Thyroid gland (tissue), 4 donors: Measurements from ENCODE around the gene KITLG. TPM values are rescaled to one million over a fixed set of nuclear protein-coding genes. Genes with fewer than 3 reads are reported as not detected.

Experiments used
- DNase-seq, 2 donors: peaks; one replicate each; pipeline ENCODE4 v3.0.0-alpha.2; 2019
- H3K27ac ChIP-seq, 3 donors: fragments of 200-600 bp; sonication (generic); 1 replicate in 2 of 3; 2 replicates in 1 of 3; pipeline ENCODE4 v1.5.1; 2016 to 2019; ENCODE audit warnings: mild to moderate bottlenecking in 1 of 3, moderate library complexity in 1 of 3
- H3K27me3 ChIP-seq: fragments of 200-600 bp; sonication (generic); one replicate; pipeline ENCODE4 v1.5.1; 2019
- H3K36me3 ChIP-seq, 2 donors: fragments of 200-600 bp; sonication (generic); one replicate each; pipeline ENCODE4 v1.5.1; 2016 to 2019
- H3K4me1 ChIP-seq, 2 donors: fragments of 200-600 bp; sonication (generic); one replicate each; pipeline ENCODE4 v1.5.1; 2017 to 2019
- H3K4me3 ChIP-seq, 3 donors: fragments of 200-600 bp; sonication (generic); replicated peaks in 1 of 3; 1 replicate in 2 of 3; 2 replicates in 1 of 3; pipeline ENCODE4 v1.5.1; 2016; ENCODE audit warnings: mild to moderate bottlenecking in 1 of 3
- H3K9me3 ChIP-seq: fragments of 200-600 bp; sonication (generic); one replicate; pipeline ENCODE4 v1.5.1; 2017
- CTCF ChIP-seq, 6 experiments: fragments of 200-600 bp in 3 of 6; fragments of 450-650 bp in 3 of 6; sonication (generic) in 3 of 6; IDR thresholded peaks; one replicate each; pipeline ENCODE4 v1.5.1; 2016 to 2019; ENCODE audit warnings: antibody characterized with exemption in 6 of 6, mild to moderate bottlenecking in 2 of 6, inconsistent platforms in 1 of 6, moderate library complexity in 1 of 6
- POLR2A ChIP-seq, 2 donors: fragments of 450-650 bp; IDR thresholded peaks; one replicate each; pipeline ENCODE4 v1.6.1; 2017; ENCODE audit warnings: antibody characterized with exemption in 2 of 2, mild to moderate bottlenecking in 2 of 2, moderate library complexity in 1 of 2
- WGBS, 2 donors: methylation state at CpG; one replicate each; pipeline ENCODE4 v1.1.5; 2017; 5-methylcytosine and 5-hydroxymethylcytosine counted together
- intact Hi-C: fragments of 100-400 bp; cut with DNase I; formaldehyde crosslinking; loops from one replicate; pipeline ENCODE4 v1.15.1; 2023
- total RNA-seq, 4 donors: library from RNA; depleted of rRNA; stranded (reverse); fragments of >200 nt; gene quantifications; one replicate each; pipeline ENCODE4 v1.2.3, GENCODE V29; 2016

The KITLG gene
- total RNA-seq, 4 donors from 2014 or later = 6.8 to 10.3 (median 8.4) TPM

GRCh38 chr12:88530868-88531267, 49.4 kb downstream of the KITLG start:
- H3K9me3 ChIP-seq = no peaks in the 10 kb centered on the region
- no peaks in the 10 kb centered on the region for H3K27me3 ChIP-seq
- intact Hi-C loops = no loop called here
- no peak overlapping the region for H3K27ac ChIP-seq
- TF ChIP-seq CTCF (IDR thresholded peaks at IDR 0.05) = no peak
- no peak for TF ChIP-seq POLR2A (IDR thresholded peaks at IDR 0.05)
- H3K4me3 ChIP-seq = no peak overlapping the region
- no peaks in the 10 kb centered on the region for H3K36me3 ChIP-seq
- DNase-seq = no peak
- H3K4me1 ChIP-seq = peaks cover 5 to 6% of the 10 kb centered on the region in 2 donors
- 89 to 96% methylated on average over 1 of the region's 1 CpG for WGBS, 2 donors

- Histone ChIP-seq H3K9me3 (no peaks in the 10 kb centered on the region), H3K4me1 (peaks cover 5 to 6% of the 10 kb centered on the region in 2 donors), H3K36me3 (no peaks in the 10 kb centered on the region), H3K27ac (no peak overlapping the region), H3K27me3 (no peaks in the 10 kb centered on the region), H3K4me3 (no peak overlapping the region)
- DNase-seq = no peak
- 46 to 52% methylated on average over 9 of the region's 9 CpGs for WGBS, 2 donors
- TF ChIP-seq CTCF (IDR thresholded peaks at IDR 0.05) (no peak), POLR2A (IDR thresholded peaks at IDR 0.05) (no peak)
- intact Hi-C loops = no loop called here
These were observed 50.5 kb downstream of the KITLG start for GRCh38 chr12:88529531-88530488.

- no peak overlapping the region for H3K27ac ChIP-seq
- no peaks in the 10 kb centered on the region for H3K27me3 ChIP-seq
- intact Hi-C loops = no loop called here
- H3K4me3 ChIP-seq = no peak overlapping the region
- no peak for DNase-seq
- no peaks in the 10 kb centered on the region for H3K36me3 ChIP-seq
- TF ChIP-seq POLR2A (IDR thresholded peaks at IDR 0.05) (no peak), CTCF (IDR thresholded peaks at IDR 0.05) (no peak)
- peaks cover 0 to 6% of the 10 kb centered on the region in 2 donors for H3K4me1 ChIP-seq
- 94 to 95% methylated on average over 7 of the region's 7 CpGs for WGBS, 2 donors
- H3K9me3 ChIP-seq = no peaks in the 10 kb centered on the region
These were observed 57.3 kb downstream of the KITLG start for GRCh38 chr12:88522961-88523360.

- intact Hi-C loops = no loop called here
- peaks cover 0 to 6% of the 10 kb centered on the region in 2 donors for H3K4me1 ChIP-seq
- no peak for DNase-seq
- no peak overlapping the region for H3K27ac ChIP-seq
- TF ChIP-seq CTCF (IDR thresholded peaks at IDR 0.05) (no peak), POLR2A (IDR thresholded peaks at IDR 0.05) (no peak)
- no peaks in the 10 kb centered on the region for H3K36me3 ChIP-seq
- H3K4me3 ChIP-seq = no peak overlapping the region
- H3K9me3 ChIP-seq = no peaks in the 10 kb centered on the region
- WGBS, 2 donors = 64 to 85% methylated on average over 2 of the region's 2 CpGs
- H3K27me3 ChIP-seq = no peaks in the 10 kb centered on the region
These were observed 59.8 kb downstream of the KITLG start for GRCh38 chr12:88520436-88520820.

GRCh38 chr12:88519802-88520435, 60.4 kb downstream of the KITLG start:
- no peaks in the 10 kb centered on the region for H3K36me3 ChIP-seq
- no peak for TF ChIP-seq POLR2A (IDR thresholded peaks at IDR 0.05)
- TF ChIP-seq CTCF (IDR thresholded peaks at IDR 0.05) = no peak
- no peak overlapping the region for H3K4me3 ChIP-seq
- peaks cover 0 to 6% of the 10 kb centered on the region in 2 donors for H3K4me1 ChIP-seq
- H3K27me3 ChIP-seq = no peaks in the 10 kb centered on the region
- H3K27ac ChIP-seq = no peak overlapping the region
- 51 to 53% methylated on average over 3 of the region's 3 CpGs for WGBS, 2 donors
- DNase-seq = no peak
- intact Hi-C loops = no loop called here
- no peaks in the 10 kb centered on the region for H3K9me3 ChIP-seq
